Heart left ventricle (tissue), 16 donors: Measurements from ENCODE around the gene MAPT. TPM values are rescaled to one million over a fixed set of nuclear protein-coding genes. Genes with fewer than 3 reads are reported as not detected.
A peak's percentile ranks its signal among the peaks of the same experiment; 100 is the strongest.

ENCODE experiments used
- ATAC-seq, 4 donors: fragments of 200-7000 bp; cut with Tn5 transposase; one replicate each; pipeline ENCODE4 v1.9.1; 2020 to 2022; ENCODE audit warnings: moderate library complexity in 4 of 4, mild to moderate bottlenecking in 3 of 4, moderate number of reproducible peaks in 1 of 4
- DNase-seq, 5 donors: peaks; one replicate each; pipeline ENCODE4 v3.0.0-alpha.2; 2020
- H3K27ac ChIP-seq, 12 donors: fragments of 200-600 bp; sonication (generic) in 4 of 12; one replicate each; pipeline versions ENCODE4 v1.5.0 to v1.8.0; 2016 to 2022; ENCODE audit warnings: mild to moderate bottlenecking in 2 of 12
- H3K27me3 ChIP-seq, 9 donors: fragments of 200-600 bp; sonication (generic) in 2 of 9; one replicate each; pipeline versions ENCODE4 v1.5.1 to v1.8.0; 2016 to 2022; ENCODE audit warnings: mild to moderate bottlenecking in 3 of 9
- H3K36me3 ChIP-seq, 9 donors: fragments of 200-600 bp; sonication (generic) in 2 of 9; one replicate each; pipeline versions ENCODE4 v1.5.0 to v1.8.0; 2018 to 2022; ENCODE audit warnings: mild to moderate bottlenecking in 2 of 9
- H3K4me1 ChIP-seq, 12 donors: fragments of 200-600 bp; sonication (generic) in 4 of 12; one replicate each; pipeline versions ENCODE4 v1.5.0 to v1.8.0; 2016 to 2022; ENCODE audit warnings: mild to moderate bottlenecking in 3 of 12
- H3K4me3 ChIP-seq, 12 donors: fragments of 200-600 bp; sonication (generic) in 4 of 12; one replicate each; pipeline versions ENCODE4 v1.5.0 to v1.8.0; 2017 to 2022; ENCODE audit warnings: mild to moderate bottlenecking in 9 of 12, moderate library complexity in 4 of 12
- H3K9me3 ChIP-seq, 12 donors: fragments of 200-600 bp; sonication (generic) in 4 of 12; one replicate each; pipeline versions ENCODE4 v1.5.0 to v1.8.0; 2016 to 2022; ENCODE audit warnings: mild to moderate bottlenecking in 1 of 12
- CTCF ChIP-seq, 12 donors: fragments of 200-600 bp; sonication (generic) in 4 of 12; IDR thresholded peaks; one replicate each; pipeline versions ENCODE4 v1.5.0 to v1.8.0; 2018 to 2022; ENCODE audit warnings: antibody characterized with exemption in 12 of 12, mild to moderate bottlenecking in 5 of 12
- POLR2A ChIP-seq, 2 donors: fragments of 450-650 bp; IDR thresholded peaks; one replicate each; pipeline ENCODE4 v1.6.1; 2017; ENCODE audit warnings: antibody characterized with exemption in 2 of 2, mild to moderate bottlenecking in 2 of 2, moderate library complexity in 2 of 2
- WGBS, 4 donors: extraction: QIAGEN DNeasy Blood & Tissue Kit in 2 of 4; methylation state at CpG; one replicate each; pipeline versions ENCODE4 v1.1.5 to v1.1.7; 2013 to 2018; 5-methylcytosine and 5-hydroxymethylcytosine counted together
- intact Hi-C, 10 donors: fragments of 100-400 bp; cut with DNase I; formaldehyde crosslinking; loops; one replicate each; pipeline versions ENCODE4 v1.11.1 to v1.14.2; 2022
- polyA plus RNA-seq, 2 donors: library from polyadenylated mRNA; stranded (reverse); fragments of 200-250 nt; gene quantifications; one replicate each; pipeline ENCODE4 v1.2.3, GENCODE V29; 2013
- total RNA-seq, 9 donors: library from RNA; depleted of rRNA in 2 of 9; stranded (reverse); fragments of >200 nt in 2 of 9; fragmentation: NEBNext Ultra II Directional in 3 of 9; extraction: Animal tissue kit (Norgen Biotek cat#: 25700) in 3 of 9; gene quantifications; one replicate each; pipeline versions ENCODE4 v1.1.0 to v1.2.4, GENCODE V29; 2016 to 2023
- donor health status: ischemic (EF 13 %, LVEDD 7.1; RV severe dilation, severe dysfunction).
- donor health status: healthy with polysubstance abuse.
- donor health status: DM: no; HTN: yes; CAD: no.
- donor health status: DM: no; HTN: no; CAD: no.
- donor health status: ischemic (EF 25% LVEDD 6.9; RV normal size, moderate dysfunction).
- donor health status: ischemic (EF 25% LVEDD 5.7; RV mildly dilated, moderate dysfunction).
- donor health status: healthy.
- donor health status: DM: yes; HTN: yes; CAD: no.
- donor health status: ischemic (EF 35%, LVEDD 5.7; RV mildly dilated, moderate dysfunction).
- donor health status: nonischemic (EF 11% LVEDD 7.7; RV severe dilation, severe dysfunction).
- donor health status: DM: yes; HTN: yes; CAD: no.
- donor health status: PGD.
- donor health status: ischemic (EF 29% LVEDD 5.4; RV normal size, mild dysfunction).
- donor health status: nonischemic (EF 23%, LVEDD 6.1; RV moderate dilation, normal function).

Gene MAPT
- total and polyA plus RNA-seq, 11 donors, result 2.9 to 70.4 (median 29.3) TPM

DNA sequence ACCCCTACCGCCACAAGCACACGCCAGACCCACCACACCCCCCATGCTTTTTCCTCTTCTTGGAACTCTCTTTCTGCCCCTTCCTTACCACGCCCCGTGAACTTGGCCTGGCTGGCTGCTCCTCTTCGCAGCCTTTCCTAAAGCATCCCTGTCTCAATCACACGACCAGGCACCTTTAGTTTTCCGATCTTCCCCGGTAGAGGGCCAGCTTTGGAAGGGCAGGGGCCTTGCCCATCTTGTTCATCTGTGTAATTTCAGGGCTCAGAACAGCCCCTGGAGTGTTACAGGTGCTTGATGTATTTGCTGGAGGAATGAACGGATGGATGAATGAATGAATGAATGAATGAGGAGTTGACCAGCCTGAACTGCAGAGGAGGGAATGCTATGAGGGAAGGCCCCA, 45.9 kb upstream of the MAPT start:
- Histone ChIP-seq H3K27ac (no peak overlapping the region), H3K4me3 (no peak overlapping the region), H3K36me3 (no peaks in the 10 kb centered on the region), H3K4me1 (peaks cover 0 to 3% (median 0%) of the 10 kb centered on the region in 12 donors), H3K9me3 (no peaks in the 10 kb centered on the region), H3K27me3 (peaks cover 0 to 18% (median 0%) of the 10 kb centered on the region in 9 donors)
- DNase-seq, result no peak
- no peak for ATAC-seq
- 85 to 88% (median 87%) methylated on average over 9 of the region's 9 CpGs for WGBS, 4 donors
- TF ChIP-seq CTCF (IDR thresholded peaks at IDR 0.05), result no peak
- TF ChIP-seq POLR2A (IDR thresholded peaks at IDR 0.05), result no peak
- intact Hi-C loops, result no loop called here

DNA sequence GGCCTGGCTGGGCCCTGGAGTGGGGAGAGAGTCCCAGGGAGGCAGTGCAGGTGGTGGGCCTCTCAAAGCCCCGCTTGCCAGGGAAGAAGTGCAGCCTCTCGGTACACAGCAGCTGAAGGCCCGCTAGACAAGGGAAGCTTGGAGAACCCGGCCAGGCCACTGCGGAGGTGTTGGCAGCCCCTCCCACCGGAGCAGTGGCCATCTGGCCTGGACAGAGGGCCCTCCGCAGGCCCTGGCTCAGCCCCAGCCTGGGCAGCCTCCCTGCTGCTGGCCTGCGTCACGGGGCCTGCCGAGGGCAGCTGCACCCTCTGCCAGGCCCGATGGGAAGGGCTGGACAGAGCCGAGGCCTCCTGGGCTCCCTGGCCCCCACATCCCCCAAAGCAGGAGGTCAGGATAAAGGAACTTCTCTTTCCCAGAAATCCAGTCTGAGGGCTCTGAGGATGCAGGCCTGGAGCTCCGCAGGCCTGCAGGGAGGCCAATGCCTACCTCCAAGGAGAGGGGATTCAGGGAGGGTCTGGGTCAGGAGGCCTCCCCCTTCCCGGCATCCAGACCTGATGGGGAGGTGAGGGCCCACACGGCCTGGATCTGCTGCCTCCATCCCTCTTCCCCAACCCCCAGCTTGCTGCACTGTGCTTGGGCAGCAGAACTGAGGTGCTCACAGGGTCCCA, 45.4 kb upstream of the MAPT start:
- TF ChIP-seq CTCF (IDR thresholded peaks at IDR 0.05), result no peak
- no peak for TF ChIP-seq POLR2A (IDR thresholded peaks at IDR 0.05)
- intact Hi-C loops, result no loop called here
- H3K36me3 ChIP-seq, result no peaks in the 10 kb centered on the region
- H3K4me3 ChIP-seq, result no peak overlapping the region
- DNase-seq (peak in 1 of 5 donors; percentile 66), ATAC-seq (peak in 3 of 4 donors; percentile 68 to 76 (median 75))
- no peak overlapping the region for H3K27ac ChIP-seq
- H3K9me3 ChIP-seq, result no peaks in the 10 kb centered on the region
- 36 to 67% (median 52%) methylated on average over 9 to 15 of the region's 15 CpGs for WGBS, 4 donors
- peaks cover 0 to 3% (median 0%) of the 10 kb centered on the region in 12 donors for H3K4me1 ChIP-seq
- H3K27me3 ChIP-seq, result peaks cover 0 to 24% (median 0%) of the 10 kb centered on the region in 9 donors

DNA sequence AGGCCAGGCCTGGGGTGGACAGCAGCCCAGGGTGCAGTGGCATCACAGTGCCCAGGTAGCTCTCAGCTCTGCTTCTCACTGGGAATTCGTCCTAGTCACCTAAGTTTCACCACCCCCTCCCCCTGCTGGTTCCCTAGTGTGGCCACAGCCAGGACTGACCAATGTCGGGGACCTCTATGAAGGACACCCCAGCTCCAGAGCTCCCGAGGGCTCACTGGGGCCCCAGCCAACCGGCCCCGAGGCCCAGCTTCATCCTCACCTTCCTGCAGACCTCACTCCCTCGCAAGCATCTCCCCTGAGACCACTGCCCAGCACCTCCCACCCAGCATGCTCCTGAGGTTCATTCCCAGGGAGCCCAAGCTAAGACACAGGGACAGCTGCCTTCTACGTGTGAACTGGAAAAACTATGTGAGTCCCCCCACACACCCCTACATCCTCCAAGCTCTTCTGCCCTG, 44.8 kb upstream of the MAPT start:
- peaks cover 0 to 24% (median 0%) of the 10 kb centered on the region in 9 donors for H3K27me3 ChIP-seq
- no peak overlapping the region for H3K27ac ChIP-seq
- H3K9me3 ChIP-seq, result no peaks in the 10 kb centered on the region
- peaks cover 0 to 3% (median 0%) of the 10 kb centered on the region in 12 donors for H3K4me1 ChIP-seq
- TF ChIP-seq CTCF (IDR thresholded peaks at IDR 0.05) (no peak), POLR2A (IDR thresholded peaks at IDR 0.05) (no peak)
- 68 to 75% (median 70%) methylated on average over 7 of the region's 7 CpGs for WGBS, 4 donors
- ATAC-seq (no peak), DNase-seq (peak in 1 of 5 donors; percentile 50)
- intact Hi-C loops, result no loop called here
- no peak overlapping the region for H3K4me3 ChIP-seq
- H3K36me3 ChIP-seq, result no peaks in the 10 kb centered on the region

DNA sequence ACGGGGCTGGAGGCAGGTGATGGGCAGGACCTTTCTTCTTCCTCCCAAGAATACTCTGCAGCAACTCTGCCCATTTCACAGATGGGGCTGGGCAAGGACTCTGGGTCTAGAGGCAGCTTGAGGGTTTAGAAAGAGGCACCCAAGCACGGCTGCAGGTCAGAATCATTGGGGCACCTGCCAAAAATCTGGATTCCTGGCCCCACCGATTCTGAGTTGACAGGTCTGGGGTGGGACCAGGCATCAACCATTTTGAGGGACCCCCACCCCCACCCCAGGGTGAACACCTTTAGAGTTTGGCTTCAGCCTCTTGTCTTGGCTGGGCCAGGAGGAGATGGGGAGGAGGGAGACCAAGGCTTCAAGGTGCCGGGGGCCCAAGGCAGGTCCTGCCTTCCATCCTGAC, 44.3 kb upstream of the MAPT start:
- intact Hi-C loops, result loop anchor here in 8 of 10 donors (5.0 kb wide), 3 partner anchors 128 to 213 kb away; no protein-coding TSS in a partner anchor
- no peak for DNase-seq
- WGBS, 4 donors, result 73 to 86% (median 79%) methylated on average over 4 of the region's 4 CpGs

More for the DNA sequence above, 44.3 kb upstream of the MAPT start:
- Histone ChIP-seq H3K36me3 (no peaks in the 10 kb centered on the region), H3K4me3 (no peak overlapping the region), H3K27me3 (peaks cover 0 to 25% (median 0%) of the 10 kb centered on the region in 9 donors), H3K27ac (no peak overlapping the region), H3K4me1 (peaks cover 0 to 3% (median 0%) of the 10 kb centered on the region in 12 donors), H3K9me3 (no peaks in the 10 kb centered on the region)
- ATAC-seq, result no peak
- TF ChIP-seq CTCF (IDR thresholded peaks at IDR 0.05) (no peak), POLR2A (IDR thresholded peaks at IDR 0.05) (no peak)
